Stimulated activated naive CD4-positive, alpha-beta T cell treated with Interleukin-2 at 50 U/mL for 16 hours (primary cell): ENCODE measurements around the gene TEX10.

Experiments used
- DNase-seq: peaks from one replicate; lab custom pipeline; 2025; lab: John Stamatoyannopoulos, UW

The TEX10 gene

DNA sequence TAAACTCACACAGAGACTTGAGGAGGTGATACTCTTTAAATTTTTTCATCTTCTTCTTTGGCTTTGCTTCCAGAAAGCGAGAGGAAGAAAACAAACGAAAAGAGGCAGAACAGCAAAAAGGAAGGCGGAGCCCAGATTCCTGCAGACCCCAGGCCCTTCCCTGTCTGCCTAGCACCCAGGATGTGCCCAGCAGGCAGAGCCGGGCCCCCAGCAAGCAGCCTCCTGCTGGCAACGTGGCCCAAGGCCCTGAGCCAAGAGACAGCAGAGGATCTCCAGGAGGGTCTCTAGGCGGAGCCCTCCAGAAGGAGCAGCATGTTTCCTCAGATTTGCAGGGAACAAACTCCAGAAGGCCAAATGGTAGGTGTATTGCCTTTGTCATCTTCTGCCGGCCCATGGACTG is 68.5 kb downstream of the TEX10 start:
- no peak for DNase-seq

DNA sequence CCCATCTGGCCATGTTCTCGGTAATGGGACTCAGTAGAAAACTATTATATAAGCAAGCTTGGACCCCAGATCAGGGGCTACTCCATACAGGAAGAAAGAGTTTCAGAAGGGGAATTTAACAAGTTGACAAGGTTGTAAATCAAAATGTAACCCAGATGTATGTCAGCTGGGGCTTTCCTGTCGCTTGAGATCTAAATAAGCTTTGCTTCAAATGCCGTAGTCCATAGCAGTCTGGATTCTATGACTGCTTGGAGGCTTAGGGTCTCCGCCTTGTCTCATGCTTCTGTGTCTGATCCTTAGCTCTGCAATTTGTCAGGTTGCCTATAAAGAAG is 70.4 kb downstream of the TEX10 start:
- DNase-seq = no peak

DNA sequence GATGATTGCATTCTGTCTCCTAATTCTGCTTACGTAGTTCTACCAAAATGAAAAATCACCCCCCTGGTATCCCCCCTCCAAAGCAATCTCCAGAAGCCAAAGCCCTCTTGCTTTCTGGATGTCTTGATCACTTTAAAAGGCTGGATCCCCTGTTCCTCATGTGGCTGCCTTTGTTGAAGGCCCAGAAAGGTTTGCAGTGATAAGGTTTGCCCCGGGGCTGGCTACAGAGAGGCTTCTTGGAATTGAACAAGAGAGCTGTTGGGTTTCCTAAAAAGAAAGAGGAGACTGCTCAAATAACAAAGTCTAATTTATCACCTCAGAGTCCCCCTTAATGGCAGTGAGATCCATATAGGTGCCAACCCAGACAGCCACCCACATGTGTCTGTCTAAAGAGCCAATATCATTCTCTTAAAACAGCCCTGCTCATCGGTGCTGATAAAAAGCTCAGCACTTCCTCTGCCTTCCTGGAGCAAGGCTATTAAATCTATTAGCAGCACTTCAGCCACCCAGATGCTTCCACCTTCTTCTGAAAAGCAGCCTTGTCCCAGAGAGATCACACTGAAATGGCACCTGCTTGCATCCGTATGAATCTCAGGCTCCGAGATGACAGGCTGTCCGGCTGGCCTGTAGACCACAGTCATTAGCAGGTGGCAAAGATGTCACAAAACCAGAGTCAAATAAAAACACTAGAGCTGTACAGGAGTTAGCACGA is 70.9 kb downstream of the TEX10 start:
- no peak for DNase-seq

DNA sequence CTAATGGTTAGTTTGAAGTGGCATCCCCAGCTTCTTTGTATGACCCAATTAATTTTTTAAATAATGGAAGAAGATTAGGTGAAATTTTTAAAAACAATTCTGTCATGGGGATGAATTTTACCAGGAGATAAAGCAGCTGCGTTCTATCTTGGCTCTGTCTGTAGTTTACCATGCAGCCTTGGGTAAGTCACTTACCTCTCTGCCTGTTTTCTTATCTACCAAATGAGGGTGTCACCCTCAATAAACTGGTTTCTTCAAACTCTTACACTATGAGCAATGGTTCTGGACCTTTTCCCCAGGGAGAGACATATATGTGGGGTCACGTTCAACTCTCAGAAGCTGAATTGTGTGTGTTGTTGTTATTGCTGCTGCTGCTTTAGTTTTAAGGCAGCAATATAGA is 71.7 kb downstream of the TEX10 start:
- DNase-seq = no peak

DNA sequence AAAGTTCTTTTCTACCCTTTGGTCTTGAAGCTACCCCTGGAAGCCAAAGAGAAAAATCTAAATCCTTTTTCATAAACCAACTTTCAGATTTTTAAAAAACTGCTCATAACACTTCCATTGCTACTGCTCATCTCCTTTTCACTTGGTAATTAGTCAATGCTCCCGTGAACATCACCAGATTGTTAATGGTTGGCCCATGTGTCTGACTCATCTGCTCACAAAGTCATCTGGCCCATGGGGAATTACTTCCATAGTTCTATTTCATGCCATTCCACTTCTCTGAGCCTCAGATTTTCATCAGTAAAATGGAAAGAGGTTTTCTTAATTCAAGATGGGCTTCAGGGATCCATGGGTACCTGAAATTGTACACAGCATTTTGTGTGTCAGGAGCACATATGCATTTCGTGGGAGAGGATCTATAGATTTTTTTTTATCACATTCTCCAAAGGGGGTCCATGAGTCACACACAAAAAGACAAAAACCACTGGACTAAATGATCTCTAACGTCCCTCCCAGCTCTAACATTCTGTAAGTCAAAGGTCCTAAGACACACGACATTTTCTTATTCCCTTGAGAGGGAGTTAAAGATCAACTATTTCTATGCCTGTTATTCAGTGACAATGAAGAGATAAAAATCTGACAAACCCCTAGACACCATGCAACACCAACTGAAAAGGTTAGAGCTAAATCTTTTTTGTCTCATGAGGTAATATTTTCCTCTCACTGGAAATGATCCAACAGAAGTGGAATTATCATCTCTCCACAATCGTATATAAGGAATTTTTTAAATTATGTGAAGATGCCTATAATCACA is 75.4 kb downstream of the TEX10 start:
- DNase-seq = no peak

DNA sequence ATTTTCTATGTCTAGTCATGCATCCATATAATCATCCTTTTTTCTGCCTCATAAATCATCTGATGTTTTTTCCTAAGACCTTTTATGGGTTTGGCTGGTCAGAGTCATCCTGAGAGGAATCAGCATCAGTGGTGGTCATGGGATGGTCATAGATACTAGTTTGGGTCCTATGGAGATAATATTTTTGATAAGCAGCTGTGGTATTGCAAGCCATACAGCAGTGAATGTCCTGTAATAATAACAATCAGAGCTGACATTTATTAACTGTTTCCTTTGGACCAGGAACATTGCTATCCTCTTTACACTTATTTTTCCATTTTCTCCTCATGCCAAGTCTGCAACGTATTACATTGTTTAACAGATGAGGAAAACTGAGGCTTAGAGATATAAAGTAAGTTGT is 83.1 kb downstream of the TEX10 start:
- DNase-seq = no peak

DNA sequence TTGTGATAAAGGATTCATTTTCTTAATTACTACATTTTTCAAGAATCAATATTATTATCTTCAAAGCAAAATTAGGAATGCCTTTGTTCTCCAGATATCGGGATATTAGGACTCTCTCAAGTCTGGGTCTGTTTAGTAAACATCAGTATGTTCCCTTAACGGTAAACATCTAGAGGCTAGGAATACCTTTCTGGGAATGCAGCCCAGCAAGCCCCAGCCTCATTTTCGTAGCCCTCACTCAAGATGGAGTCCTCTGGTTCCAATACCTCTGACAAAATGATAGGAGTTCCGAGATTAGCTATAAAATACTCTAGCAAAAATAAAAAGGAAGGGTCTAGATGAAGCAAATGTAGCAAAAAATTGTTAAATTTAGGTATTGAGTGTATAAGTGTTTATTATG is 84.5 kb downstream of the TEX10 start:
- no peak for DNase-seq

DNA sequence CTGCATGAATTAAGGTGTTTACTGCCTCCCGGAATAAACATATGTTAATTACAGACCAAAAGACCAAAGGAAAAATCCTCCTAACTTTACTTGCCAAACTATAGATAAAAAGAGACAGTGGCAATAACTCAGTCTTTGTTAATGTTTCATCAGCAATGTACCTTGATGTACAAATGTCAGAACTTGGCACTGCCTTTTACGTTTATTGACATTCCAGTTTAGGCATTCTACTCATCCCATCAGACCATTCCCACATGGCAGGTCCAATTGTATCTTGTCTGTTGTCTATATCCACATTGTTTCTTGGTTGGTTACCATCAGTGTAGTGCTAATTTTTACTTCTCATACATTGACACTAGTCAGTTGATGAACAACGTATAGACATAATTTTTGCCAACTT is 85.5 kb downstream of the TEX10 start:
- no peak for DNase-seq
